Measurements from ENCODE around the gene KRT76. TPM values are rescaled to one million over a fixed set of nuclear protein-coding genes. Genes with fewer than 3 reads are reported as not detected.
A peak's percentile ranks its signal among the peaks of the same experiment; 100 is the strongest.

KRT76 gene
- total RNA-seq, 1 experiment from 2014 or later, result not detected

DNA sequence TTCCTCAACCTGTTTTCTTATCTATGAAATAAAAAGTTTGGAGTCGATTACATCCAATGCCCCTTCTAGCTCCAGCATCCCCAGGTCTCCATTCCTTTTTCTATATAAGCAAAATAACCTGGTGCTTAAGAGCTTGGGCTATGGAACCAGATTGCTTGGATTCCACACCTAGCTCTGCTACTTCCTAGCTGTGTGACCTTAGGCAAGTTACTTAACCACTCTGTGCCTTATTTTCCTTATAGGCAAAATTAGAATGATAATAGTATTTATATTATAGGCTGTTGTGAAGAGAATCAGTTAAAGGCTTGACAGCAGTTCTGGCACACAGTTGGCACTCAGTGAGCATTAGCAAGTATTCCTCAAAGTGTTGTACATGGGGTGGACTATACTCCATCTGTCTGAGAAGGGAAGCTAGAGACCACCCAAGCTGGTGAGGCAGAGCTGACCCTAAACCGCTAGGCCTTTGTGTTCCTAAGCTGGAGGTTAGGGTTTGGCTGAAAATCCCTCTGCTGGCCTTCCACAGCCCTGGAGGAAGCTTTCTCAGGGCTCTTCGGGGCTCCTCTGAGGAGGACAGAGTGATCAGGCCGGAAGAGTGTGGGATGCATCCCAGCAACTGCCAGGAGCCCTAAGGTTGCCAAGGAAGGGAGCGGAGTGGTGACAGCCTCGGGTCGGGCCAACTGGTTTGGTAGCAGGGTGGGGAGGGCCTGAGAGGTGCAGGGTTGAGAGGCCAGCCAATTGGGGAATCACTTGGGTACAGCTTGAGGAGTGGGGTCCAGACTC is 42.8 kb upstream of the KRT76 start:
- no peak for DNase-seq
- Histone ChIP-seq H3K79me1 (ENCODE audit: insufficient read depth, low read depth, low read length, poor library complexity, severe bottlenecking) (no peaks in the 10 kb centered on the region), H3K18ac (ENCODE audit: insufficient read length, low read depth, low read length) (no peak overlapping the region), H3K4me2 (ENCODE audit: insufficient read depth, insufficient read length, low read length) (no peak overlapping the region), H3K4ac (ENCODE audit: low read depth, low read length) (no peak overlapping the region), H2AK5ac (ENCODE audit: insufficient read length, low read length) (no peak overlapping the region), H3K23me2 (ENCODE audit: insufficient read length, low read depth, low read length, poor library complexity, severe bottlenecking) (no peaks in the 10 kb centered on the region), H4K5ac (ENCODE audit: insufficient read length, low read depth, low read length) (no peak overlapping the region), H2BK20ac (ENCODE audit: low read depth, low read length, poor library complexity, severe bottlenecking) (no peak overlapping the region), H3K14ac (ENCODE audit: insufficient read depth, low read length) (no peak overlapping the region), H3K9me3 (ENCODE audit: control insufficient read depth, low read depth, low read length) (no peaks in the 10 kb centered on the region), H2BK120ac (ENCODE audit: low read depth, low read length, poor library complexity, severe bottlenecking) (no peak overlapping the region), H3K27ac (ENCODE audit: insufficient read length, low read depth, low read length) (no peak overlapping the region), H2BK15ac (ENCODE audit: low read depth, low read length) (no peak overlapping the region), H3K56ac (ENCODE audit: insufficient read length, low read depth, low read length) (no peak overlapping the region), H3K23ac (ENCODE audit: insufficient read length, low read depth, low read length) (no peak overlapping the region), H4K8ac (replicated peaks; ENCODE audit: insufficient read length, low read depth, low read length) (no peak overlapping the region), H3K27me3 (ENCODE audit: insufficient read depth, low read length) (no peaks in the 10 kb centered on the region), H2BK5ac (ENCODE audit: insufficient read length, low read length) (no peak overlapping the region), H4K20me1 (ENCODE audit: control insufficient read depth, insufficient read depth, insufficient read length) (no peaks in the 10 kb centered on the region), H3K4me1 (ENCODE audit: insufficient read depth, low read length) (no peaks in the 10 kb centered on the region), H2BK12ac (ENCODE audit: insufficient read length, low read depth, low read length) (no peak overlapping the region), H3T11ph (ENCODE audit: low read length) (no peak overlapping the region), H2AFZ (ENCODE audit: low read length) (no peak overlapping the region), H4K91ac (ENCODE audit: insufficient read length, low read depth, low read length) (no peak overlapping the region), H3K9ac (ENCODE audit: extremely low read depth, insufficient read length, low read length) (no peak overlapping the region), H3K79me2 (ENCODE audit: insufficient read depth, low read length) (no peaks in the 10 kb centered on the region)
- Mint-ChIP-seq H3K36me3 (ENCODE audit: insufficient read depth in 1 of 3, low read depth in 3 of 3) (no peaks in the 10 kb centered on the region; a peak in 1 of 7 replicates), H3K27ac (peak overlapping the region in 1 of 3 experiments; percentile 70; a peak in 2 of 7 replicates), H3K27me3 (ENCODE audit: low read depth) (peaks cover 1% of the 10 kb centered on the region), H3K4me3 (no peak overlapping the region), H3K4me1 (peaks cover 3 to 7% of the 10 kb centered on the region in 2 experiments; a peak in 3 of 4 replicates), H3K9me3 (no peaks in the 10 kb centered on the region)
- no CpG with 5 or more reads among the region's 7 CpGs for WGBS (ENCODE audit: extremely low coverage, insufficient read length, low lambda C conversion rate)
- TF ChIP-seq, protein P1, sequence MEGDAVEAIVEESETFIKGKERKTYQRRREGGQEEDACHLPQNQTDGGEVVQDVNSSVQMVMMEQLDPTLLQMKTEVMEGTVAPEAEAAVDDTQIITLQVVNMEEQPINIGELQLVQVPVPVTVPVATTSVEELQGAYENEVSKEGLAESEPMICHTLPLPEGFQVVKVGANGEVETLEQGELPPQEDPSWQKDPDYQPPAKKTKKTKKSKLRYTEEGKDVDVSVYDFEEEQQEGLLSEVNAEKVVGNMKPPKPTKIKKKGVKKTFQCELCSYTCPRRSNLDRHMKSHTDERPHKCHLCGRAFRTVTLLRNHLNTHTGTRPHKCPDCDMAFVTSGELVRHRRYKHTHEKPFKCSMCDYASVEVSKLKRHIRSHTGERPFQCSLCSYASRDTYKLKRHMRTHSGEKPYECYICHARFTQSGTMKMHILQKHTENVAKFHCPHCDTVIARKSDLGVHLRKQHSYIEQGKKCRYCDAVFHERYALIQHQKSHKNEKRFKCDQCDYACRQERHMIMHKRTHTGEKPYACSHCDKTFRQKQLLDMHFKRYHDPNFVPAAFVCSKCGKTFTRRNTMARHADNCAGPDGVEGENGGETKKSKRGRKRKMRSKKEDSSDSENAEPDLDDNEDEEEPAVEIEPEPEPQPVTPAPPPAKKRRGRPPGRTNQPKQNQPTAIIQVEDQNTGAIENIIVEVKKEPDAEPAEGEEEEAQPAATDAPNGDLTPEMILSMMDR (conservative IDR thresholded peaks at IDR 0.05), result no peak

All from H9 (cell line).